HG03097 (cell line): Measurements from ENCODE around the gene ZNF595.
A peak's percentile ranks its signal among the peaks of the same experiment; 100 is the strongest.
"Not testable (repeated sequence)": the region's sequence is repeated elsewhere in the genome, so short reads cannot be mapped to it uniquely, and the experiment has no call there.

Experiments used
- ATAC-seq: cut with Tn5 transposase; IDR thresholded peaks from one replicate; pipeline ENCODE4 v1.9.1; 2021; ENCODE audit not compliant: unreplicated experiment, low FRiP score

Gene ZNF595

GRCh38 chr4:52804-53479, at the start of gene ZNF595:
Gene ZNF595 (plus strand): TSS chr4:53321. CDS start chr4:53489, 168 bp downstream.
- peak; percentile 42 for ATAC-seq

GRCh38 chr4:9937-10870, 42.9 kb upstream of the ZNF595 start:
- not testable (repeated sequence) for ATAC-seq

GRCh38 chr4:11095-11815, 41.9 kb upstream of the ZNF595 start:
- ATAC-seq, result peak; percentile 14

- peak; percentile 73 for ATAC-seq
Measured at GRCh38 chr4:11816-12417, 41.2 kb upstream of the ZNF595 start.

GRCh38 chr4:18128-18527, 35.0 kb upstream of the ZNF595 start:
- ATAC-seq, result not testable (repeated sequence)

- ATAC-seq, result not testable (repeated sequence)
Measured at GRCh38 chr4:18589-18988, 34.5 kb upstream of the ZNF595 start.

GRCh38 chr4:22882-23281, 30.2 kb upstream of the ZNF595 start:
- ATAC-seq, result not testable (repeated sequence)

GRCh38 chr4:24359-24758, 28.8 kb upstream of the ZNF595 start:
- ATAC-seq, result not testable (repeated sequence)

GRCh38 chr4:27501-27900, 25.6 kb upstream of the ZNF595 start:
- ATAC-seq, result not testable (repeated sequence)

- not testable (repeated sequence) for ATAC-seq
Measured at GRCh38 chr4:28767-29542, 24.2 kb upstream of the ZNF595 start.

GRCh38 chr4:33314-33713, 19.8 kb upstream of the ZNF595 start:
- not testable (repeated sequence) for ATAC-seq

- not testable (repeated sequence) for ATAC-seq
Measured at GRCh38 chr4:36559-37415, 16.3 kb upstream of the ZNF595 start.

GRCh38 chr4:38202-38601, 14.9 kb upstream of the ZNF595 start:
- ATAC-seq, result not testable (repeated sequence)

GRCh38 chr4:43375-43774, 9.7 kb upstream of the ZNF595 start:
- ATAC-seq, result not testable (repeated sequence)

GRCh38 chr4:51253-51652, 1.9 kb upstream of the ZNF595 start:
- peak; percentile 3 for ATAC-seq

GRCh38 chr4:51655-52277, 1.4 kb upstream of the ZNF595 start:
- ATAC-seq, result peak; percentile 59

- not testable (repeated sequence) for ATAC-seq
Measured at GRCh38 chr4:53521-53920, 400 bp downstream of the ZNF595 start.

GRCh38 chr4:64733-65132, 11.6 kb downstream of the ZNF595 start:
- ATAC-seq, result not testable (repeated sequence)
